Fibroblast of lung (primary cell): Measurements from ENCODE around the gene ROPN1L. TPM values are rescaled to one million over a fixed set of nuclear protein-coding genes. Genes with fewer than 3 reads are reported as not detected.

Source experiments
- DNase-seq, 2 donors: peaks; one replicate each; pipeline versions ENCODE4 v3.0.0 to v3.0.0-alpha.2; 2010; ENCODE audit warnings: low read depth in 2 of 2
- H2AFZ ChIP-seq: 2 replicates; pipeline ENCODE4 v1.5.1; 2012; ENCODE audit warnings: low read length, control low read depth, inconsistent platforms
- H3K27ac ChIP-seq: 2 replicates; pipeline ENCODE4 v1.5.1; 2011; ENCODE audit warnings: low read length, control low read depth; ENCODE audit not compliant: insufficient read depth
- H3K27me3 ChIP-seq: 2 replicates; pipeline ENCODE4 v1.5.1; 2011; ENCODE audit warnings: mild to moderate bottlenecking, low read length; ENCODE audit not compliant: control insufficient read depth, insufficient read depth
- H3K36me3 ChIP-seq: 2 replicates; pipeline ENCODE4 v1.5.1; 2011; ENCODE audit warnings: low read length; ENCODE audit not compliant: control insufficient read depth, insufficient read depth
- H3K4me1 ChIP-seq: 2 replicates; pipeline ENCODE4 v1.5.1; 2011; ENCODE audit warnings: low read length; ENCODE audit not compliant: control insufficient read depth, insufficient read depth; ENCODE audit errors: extremely low read depth
- H3K4me2 ChIP-seq: 2 replicates; pipeline ENCODE4 v1.5.1; 2011; ENCODE audit warnings: low read length, control low read depth; ENCODE audit not compliant: insufficient read depth; ENCODE audit errors: extremely low read depth
- H3K4me3 ChIP-seq, 4 experiments: fragments of 200-600 bp in 1 of 4; sonication (generic) in 1 of 4; replicated peaks in 1 of 4; 2 replicates each; pipeline ENCODE4 v1.5.1; 2011 to 2016; ENCODE audit warnings: low read length in 4 of 4, low read depth in 3 of 4, mild to moderate bottlenecking in 3 of 4, control low read depth in 2 of 4, inconsistent platforms in 1 of 4, mixed read lengths in 1 of 4; ENCODE audit not compliant: insufficient read depth in 1 of 4; ENCODE audit errors: control extremely low read depth in 1 of 4
- H3K79me2 ChIP-seq: 2 replicates; pipeline ENCODE4 v1.5.1; 2012; ENCODE audit warnings: mild to moderate bottlenecking, low read length, inconsistent platforms; ENCODE audit not compliant: control insufficient read depth, insufficient read depth
- H3K9ac ChIP-seq: 2 replicates; pipeline ENCODE4 v1.5.1; 2011; ENCODE audit warnings: mild to moderate bottlenecking, low read length, control low read depth; ENCODE audit not compliant: insufficient read depth
- H3K9me3 ChIP-seq: 2 replicates; pipeline ENCODE4 v1.5.1; 2012; ENCODE audit warnings: low read depth, low read length; ENCODE audit not compliant: control insufficient read depth, insufficient read depth
- H4K20me1 ChIP-seq: 2 replicates; pipeline ENCODE4 v1.5.1; 2011; ENCODE audit warnings: low read length; ENCODE audit not compliant: control insufficient read depth, insufficient read depth; ENCODE audit errors: extremely low read depth
- EZH2 ChIP-seq: IDR thresholded peaks from 2 replicates; pipeline ENCODE4 v1.5.1; 2012; ENCODE audit warnings: low read length, control low read depth, mild to moderate bottlenecking; ENCODE audit errors: missing control alignments
- polyA plus RNA-seq, 2 donors: library from polyadenylated mRNA; depleted of rRNA in 1 of 2; stranded (reverse) in 1 of 2; unstranded in 1 of 2; fragments of >200 nt; gene quantifications; 2 replicates each; pipeline ENCODE4 v1.2.1, GENCODE V29; 2011 to 2012; ENCODE audit warnings: missing spikeins in 1 of 2
- total RNA-seq: library from RNA; depleted of rRNA; stranded (reverse); fragments of >200 nt; gene quantifications from 2 replicates; pipeline ENCODE4 v1.2.1, GENCODE V29; 2014
- TF ChIP-seq, protein P1 (sequence below), 2 donors: IDR thresholded peaks in 1 of 2; conservative IDR thresholded peaks in 1 of 2; 1 replicate in 1 of 2; 2 replicates in 1 of 2; pipeline ENCODE4 v1.5.1; 2011 to 2012; ENCODE audit warnings: low read length in 2 of 2, control low read depth in 1 of 2, inconsistent platforms in 1 of 2, low read depth in 1 of 2, mild to moderate bottlenecking in 1 of 2

ROPN1L gene
- total and polyA plus RNA-seq, 2 donors (not counting 1 experiment from before 2014, with no cell fraction given): 0.17 to 0.26 TPM

DNA sequence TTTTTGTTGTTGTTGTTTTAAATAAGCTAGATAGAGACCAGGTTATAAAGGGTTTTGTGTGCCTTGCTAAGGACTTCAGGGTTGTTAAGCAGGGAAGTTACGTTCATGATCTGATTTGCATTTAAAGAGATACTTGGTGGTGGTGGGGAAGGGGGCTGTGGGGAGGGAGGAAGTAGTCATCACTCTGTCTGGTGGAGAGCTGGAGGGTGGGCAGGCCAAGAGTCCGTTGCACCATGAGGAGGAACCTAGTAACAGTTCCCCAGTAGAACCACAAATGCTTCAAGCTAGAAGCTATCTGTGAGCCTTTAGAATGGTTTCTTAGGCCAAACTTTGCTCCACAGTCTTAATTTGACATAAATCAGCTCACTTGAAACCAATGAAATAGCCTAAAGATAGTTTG is 18.7 kb upstream of the ROPN1L start:
- DNase-seq: no peak
- Histone ChIP-seq H3K9ac (no peak overlapping the region), H3K27ac (no peak overlapping the region), H3K4me1 (peaks cover 3% of the 10 kb centered on the region), H3K27me3 (no peaks in the 10 kb centered on the region), H3K4me2 (no peak overlapping the region), H3K9me3 (no peaks in the 10 kb centered on the region), H3K36me3 (peaks cover 7% of the 10 kb centered on the region), H2AFZ (no peak overlapping the region), H4K20me1 (no peaks in the 10 kb centered on the region), H3K4me3 (no peak overlapping the region), H3K79me2 (no peaks in the 10 kb centered on the region)
- TF ChIP-seq, protein P1, sequence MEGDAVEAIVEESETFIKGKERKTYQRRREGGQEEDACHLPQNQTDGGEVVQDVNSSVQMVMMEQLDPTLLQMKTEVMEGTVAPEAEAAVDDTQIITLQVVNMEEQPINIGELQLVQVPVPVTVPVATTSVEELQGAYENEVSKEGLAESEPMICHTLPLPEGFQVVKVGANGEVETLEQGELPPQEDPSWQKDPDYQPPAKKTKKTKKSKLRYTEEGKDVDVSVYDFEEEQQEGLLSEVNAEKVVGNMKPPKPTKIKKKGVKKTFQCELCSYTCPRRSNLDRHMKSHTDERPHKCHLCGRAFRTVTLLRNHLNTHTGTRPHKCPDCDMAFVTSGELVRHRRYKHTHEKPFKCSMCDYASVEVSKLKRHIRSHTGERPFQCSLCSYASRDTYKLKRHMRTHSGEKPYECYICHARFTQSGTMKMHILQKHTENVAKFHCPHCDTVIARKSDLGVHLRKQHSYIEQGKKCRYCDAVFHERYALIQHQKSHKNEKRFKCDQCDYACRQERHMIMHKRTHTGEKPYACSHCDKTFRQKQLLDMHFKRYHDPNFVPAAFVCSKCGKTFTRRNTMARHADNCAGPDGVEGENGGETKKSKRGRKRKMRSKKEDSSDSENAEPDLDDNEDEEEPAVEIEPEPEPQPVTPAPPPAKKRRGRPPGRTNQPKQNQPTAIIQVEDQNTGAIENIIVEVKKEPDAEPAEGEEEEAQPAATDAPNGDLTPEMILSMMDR (conservative IDR thresholded peaks at IDR 0.05 in 1 of 2, IDR thresholded peaks at IDR 0.05 in 1 of 2; ENCODE audit: low read depth in 1 of 2, low read length in 2 of 2): no peak
- no peak for TF ChIP-seq EZH2

DNA sequence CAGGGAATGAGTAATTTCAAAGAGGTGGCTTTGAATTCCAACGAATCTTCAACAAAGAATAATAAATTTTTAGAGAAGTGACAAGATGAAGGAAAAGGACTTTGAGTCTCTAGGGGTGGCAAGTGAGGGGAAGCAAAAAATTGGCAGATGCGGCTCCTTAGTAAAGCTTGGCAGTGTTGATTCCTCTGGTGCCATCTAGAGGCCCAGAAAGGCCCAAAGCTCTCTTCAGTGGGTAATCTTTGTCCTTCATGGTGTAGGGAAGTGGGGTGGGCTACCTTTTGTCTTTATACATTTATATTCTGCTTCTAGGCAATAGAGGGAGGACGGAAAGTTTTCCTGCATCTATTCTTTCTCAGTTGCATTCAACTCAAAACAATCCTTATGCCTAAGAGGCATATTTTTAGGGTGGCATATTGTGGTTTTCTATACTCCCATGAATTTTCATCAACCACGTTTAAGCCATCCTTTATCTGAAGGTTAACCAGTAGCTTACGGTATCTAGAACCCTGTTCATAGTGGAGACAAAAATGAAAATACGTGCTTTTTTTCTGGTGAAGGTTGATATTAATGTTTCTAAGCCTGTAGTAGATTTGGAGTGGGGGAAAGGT is 17.5 kb upstream of the ROPN1L start:
- H3K4me2 ChIP-seq: no peak overlapping the region
- peaks cover 3% of the 10 kb centered on the region for H3K4me1 ChIP-seq
- no peak for TF ChIP-seq EZH2
- TF ChIP-seq, protein P1 (conservative IDR thresholded peaks at IDR 0.05 in 1 of 2, IDR thresholded peaks at IDR 0.05 in 1 of 2; ENCODE audit: low read depth in 1 of 2, low read length in 2 of 2): peak; percentile 69
- peaks cover 7% of the 10 kb centered on the region for H3K36me3 ChIP-seq
- H3K27me3 ChIP-seq: no peaks in the 10 kb centered on the region
- H2AFZ ChIP-seq: no peak overlapping the region
- no peaks in the 10 kb centered on the region for H4K20me1 ChIP-seq
- H3K9me3 ChIP-seq: no peaks in the 10 kb centered on the region
- no peak overlapping the region for H3K9ac ChIP-seq
- peak; percentile 34 to 62 for DNase-seq
- no peak overlapping the region for H3K27ac ChIP-seq
- no peak overlapping the region for H3K4me3 ChIP-seq
- no peaks in the 10 kb centered on the region for H3K79me2 ChIP-seq

DNA sequence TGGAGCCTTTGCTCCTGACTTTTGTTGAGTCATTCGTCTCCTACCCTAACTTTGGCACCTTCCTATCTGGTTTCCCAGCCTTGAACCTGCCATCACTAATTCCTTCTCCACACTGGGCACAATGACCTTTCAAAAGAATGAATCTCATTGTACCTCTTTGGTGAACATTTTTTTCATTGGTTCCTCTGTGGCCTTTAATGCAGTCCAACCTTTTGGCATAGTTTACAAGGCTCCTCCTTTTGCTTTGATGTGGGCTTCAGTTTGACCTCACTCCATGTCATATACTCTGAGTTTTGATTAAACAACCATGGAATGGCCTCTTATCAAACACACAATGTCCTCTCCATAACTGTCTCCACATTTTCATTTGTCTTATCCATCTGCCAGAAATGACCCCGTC is 14.5 kb upstream of the ROPN1L start:
- peaks cover 7% of the 10 kb centered on the region for H3K36me3 ChIP-seq
- H3K4me1 ChIP-seq: no peaks in the 10 kb centered on the region
- H3K4me2 ChIP-seq: no peak overlapping the region
- no peaks in the 10 kb centered on the region for H3K79me2 ChIP-seq
- no peak overlapping the region for H3K27ac ChIP-seq
- TF ChIP-seq, protein P1 (conservative IDR thresholded peaks at IDR 0.05 in 1 of 2, IDR thresholded peaks at IDR 0.05 in 1 of 2; ENCODE audit: low read depth in 1 of 2, low read length in 2 of 2): no peak
- TF ChIP-seq EZH2: no peak
- H3K4me3 ChIP-seq: no peak overlapping the region
- H3K27me3 ChIP-seq: no peaks in the 10 kb centered on the region
- H4K20me1 ChIP-seq: no peaks in the 10 kb centered on the region
- H3K9ac ChIP-seq: no peak overlapping the region
- no peaks in the 10 kb centered on the region for H3K9me3 ChIP-seq
- no peak overlapping the region for H2AFZ ChIP-seq
- DNase-seq: no peak
